SU-DHL-6 (cell line): Measurements from ENCODE around the gene HIVEP2.

ENCODE experiments used
- H2AFZ ChIP-seq: fragments of 200-600 bp; sonication (generic); 2 replicates; pipeline ENCODE4 v1.6.1; 2014; ENCODE audit warnings: low read depth, mild to moderate bottlenecking, moderate library complexity, mixed read lengths, antibody characterized with exemption, low read length; ENCODE audit not compliant: severe bottlenecking
- H3F3A ChIP-seq: fragments of 200-600 bp; shearing (Covaris generic); 2 replicates; pipeline ENCODE4 v1.6.0; 2016; ENCODE audit warnings: antibody characterized with exemption, mild to moderate bottlenecking; ENCODE audit not compliant: insufficient read depth
- H3K27ac ChIP-seq: fragments of 200-600 bp; sonication (generic); 2 replicates; pipeline ENCODE4 v1.5.1; 2016; ENCODE audit warnings: low read depth, mild to moderate bottlenecking, low read length, moderate library complexity, mixed read lengths
- H3K27me3 ChIP-seq: fragments of 200-600 bp; sonication (generic), shearing (Covaris generic); 2 replicates; pipeline ENCODE4 v1.6.0; 2014; ENCODE audit warnings: mild to moderate bottlenecking, low read length
- H3K36me3 ChIP-seq: fragments of 200-600 bp; sonication (generic); 2 replicates; pipeline ENCODE4 v1.6.1; 2014; ENCODE audit warnings: mild to moderate bottlenecking, low read length, mixed read lengths
- H3K4me2 ChIP-seq: fragments of 300-600, 200-600 bp; shearing (Covaris generic), sonication (generic); 2 replicates; pipeline ENCODE4 v1.6.0; 2014; ENCODE audit warnings: low read length, low read depth, mild to moderate bottlenecking; ENCODE audit not compliant: poor library complexity, severe bottlenecking
- H3K4me3 ChIP-seq: fragments of 200-600 bp; sonication (generic); 2 replicates; pipeline ENCODE4 v1.5.1; 2014; ENCODE audit warnings: antibody characterized with exemption, low read length, mild to moderate bottlenecking, mixed read lengths; ENCODE audit not compliant: insufficient read depth, poor library complexity, severe bottlenecking
- H3K79me2 ChIP-seq: fragments of 200-600 bp; sonication (generic); 2 replicates; pipeline ENCODE4 v1.6.1; 2014; ENCODE audit warnings: mild to moderate bottlenecking, low read length, moderate library complexity; ENCODE audit not compliant: insufficient read depth
- H3K9ac ChIP-seq: fragments of 200-600 bp; sonication (generic); 2 replicates; pipeline ENCODE4 v1.7.0; 2014; ENCODE audit warnings: mild to moderate bottlenecking, low read length
- H3K9me2 ChIP-seq: fragments of 200-600 bp; sonication (generic); replicated peaks from 2 replicates; pipeline ENCODE4 v1.6.1; 2014; ENCODE audit warnings: low read length; ENCODE audit not compliant: insufficient read depth
- H3K9me3 ChIP-seq: fragments of 200-600 bp; sonication (generic); 2 replicates; pipeline ENCODE4 v1.6.1; 2014; ENCODE audit warnings: low read length, mixed read lengths; ENCODE audit not compliant: insufficient read depth
- H4K20me1 ChIP-seq: fragments of 200-600 bp; sonication (generic); 2 replicates; pipeline ENCODE4 v1.6.1; 2014; ENCODE audit warnings: low read depth, mild to moderate bottlenecking, antibody characterized with exemption, low read length, moderate library complexity, mixed read lengths
- EZH2phosphoT487 ChIP-seq: fragments of 200-600 bp; sonication (generic), shearing (Covaris generic); conservative IDR thresholded peaks from 2 replicates; pipeline ENCODE4 v1.6.1; 2018; ENCODE audit warnings: mild to moderate bottlenecking, antibody characterized with exemption, low read length, moderate library complexity, mixed read lengths
- TF ChIP-seq, protein P1 (sequence below): fragments of 200-600 bp; sonication (generic); IDR thresholded peaks from one replicate; pipeline ENCODE4 v1.5.1; 2017; ENCODE audit warnings: antibody characterized with exemption, mild to moderate bottlenecking, low read length, moderate library complexity; ENCODE audit not compliant: insufficient read depth, poor library complexity, severe bottlenecking

Gene HIVEP2

GRCh38 chr6:142740449-142740848, 204.5 kb downstream of the HIVEP2 start:
- no peak overlapping the region for H3K27ac ChIP-seq
- no peaks in the 10 kb centered on the region for H3K27me3 ChIP-seq
- H3K9ac ChIP-seq = no peak overlapping the region
- H3K79me2 ChIP-seq = no peaks in the 10 kb centered on the region
- TF ChIP-seq EZH2phosphoT487 = no peak
- TF ChIP-seq, protein P1, sequence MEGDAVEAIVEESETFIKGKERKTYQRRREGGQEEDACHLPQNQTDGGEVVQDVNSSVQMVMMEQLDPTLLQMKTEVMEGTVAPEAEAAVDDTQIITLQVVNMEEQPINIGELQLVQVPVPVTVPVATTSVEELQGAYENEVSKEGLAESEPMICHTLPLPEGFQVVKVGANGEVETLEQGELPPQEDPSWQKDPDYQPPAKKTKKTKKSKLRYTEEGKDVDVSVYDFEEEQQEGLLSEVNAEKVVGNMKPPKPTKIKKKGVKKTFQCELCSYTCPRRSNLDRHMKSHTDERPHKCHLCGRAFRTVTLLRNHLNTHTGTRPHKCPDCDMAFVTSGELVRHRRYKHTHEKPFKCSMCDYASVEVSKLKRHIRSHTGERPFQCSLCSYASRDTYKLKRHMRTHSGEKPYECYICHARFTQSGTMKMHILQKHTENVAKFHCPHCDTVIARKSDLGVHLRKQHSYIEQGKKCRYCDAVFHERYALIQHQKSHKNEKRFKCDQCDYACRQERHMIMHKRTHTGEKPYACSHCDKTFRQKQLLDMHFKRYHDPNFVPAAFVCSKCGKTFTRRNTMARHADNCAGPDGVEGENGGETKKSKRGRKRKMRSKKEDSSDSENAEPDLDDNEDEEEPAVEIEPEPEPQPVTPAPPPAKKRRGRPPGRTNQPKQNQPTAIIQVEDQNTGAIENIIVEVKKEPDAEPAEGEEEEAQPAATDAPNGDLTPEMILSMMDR = no peak
- H3K4me2 ChIP-seq = no peak overlapping the region
- H3K4me3 ChIP-seq = no peak overlapping the region
- H3K36me3 ChIP-seq = no peaks in the 10 kb centered on the region
- no peak overlapping the region for H2AFZ ChIP-seq
- H3K9me3 ChIP-seq = no peaks in the 10 kb centered on the region
- H3F3A ChIP-seq = no peaks in the 10 kb centered on the region
- no peaks in the 10 kb centered on the region for H4K20me1 ChIP-seq
- H3K9me2 ChIP-seq = no peaks in the 10 kb centered on the region

DNA sequence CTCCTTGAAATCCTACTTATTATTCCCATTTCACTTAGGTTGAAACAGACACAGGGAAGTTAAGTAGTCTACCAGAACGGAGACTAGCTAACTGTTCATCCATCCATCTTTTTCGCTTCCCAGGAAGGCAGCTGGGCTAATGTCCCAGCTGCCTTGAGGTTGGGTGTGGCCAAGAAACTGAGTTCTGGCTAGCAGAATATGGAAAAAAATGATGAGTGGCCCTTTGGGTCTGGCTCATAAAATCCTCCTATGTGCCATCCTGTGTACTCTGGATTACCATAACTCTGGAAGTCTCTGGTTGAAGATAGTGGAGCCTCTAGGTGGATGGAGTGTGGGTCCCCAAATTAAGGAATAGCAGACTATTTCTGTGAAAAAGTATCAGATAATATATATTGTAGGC, 206.2 kb downstream of the HIVEP2 start:
- H2AFZ ChIP-seq = no peak overlapping the region
- no peak for TF ChIP-seq EZH2phosphoT487
- TF ChIP-seq, protein P1 = no peak
- no peaks in the 10 kb centered on the region for H3K27me3 ChIP-seq
- no peaks in the 10 kb centered on the region for H3K79me2 ChIP-seq
- H3K9ac ChIP-seq = no peak overlapping the region
- H3K36me3 ChIP-seq = no peaks in the 10 kb centered on the region
- H3F3A ChIP-seq = no peaks in the 10 kb centered on the region
- no peaks in the 10 kb centered on the region for H4K20me1 ChIP-seq
- H3K9me3 ChIP-seq = no peaks in the 10 kb centered on the region
- H3K27ac ChIP-seq = no peak overlapping the region
- no peaks in the 10 kb centered on the region for H3K9me2 ChIP-seq
- no peak overlapping the region for H3K4me3 ChIP-seq
- no peak overlapping the region for H3K4me2 ChIP-seq

- Histone ChIP-seq H2AFZ (no peak overlapping the region), H3K27me3 (no peaks in the 10 kb centered on the region), H3K4me3 (no peak overlapping the region), H3K9me3 (no peaks in the 10 kb centered on the region), H3K9me2 (no peaks in the 10 kb centered on the region), H4K20me1 (no peaks in the 10 kb centered on the region), H3F3A (no peaks in the 10 kb centered on the region), H3K27ac (no peak overlapping the region), H3K4me2 (no peak overlapping the region), H3K9ac (no peak overlapping the region), H3K79me2 (no peaks in the 10 kb centered on the region), H3K36me3 (no peaks in the 10 kb centered on the region)
- no peak for TF ChIP-seq EZH2phosphoT487
Observed at GRCh38 chr6:142738035-142738396, 207.0 kb downstream of the HIVEP2 start.

DNA sequence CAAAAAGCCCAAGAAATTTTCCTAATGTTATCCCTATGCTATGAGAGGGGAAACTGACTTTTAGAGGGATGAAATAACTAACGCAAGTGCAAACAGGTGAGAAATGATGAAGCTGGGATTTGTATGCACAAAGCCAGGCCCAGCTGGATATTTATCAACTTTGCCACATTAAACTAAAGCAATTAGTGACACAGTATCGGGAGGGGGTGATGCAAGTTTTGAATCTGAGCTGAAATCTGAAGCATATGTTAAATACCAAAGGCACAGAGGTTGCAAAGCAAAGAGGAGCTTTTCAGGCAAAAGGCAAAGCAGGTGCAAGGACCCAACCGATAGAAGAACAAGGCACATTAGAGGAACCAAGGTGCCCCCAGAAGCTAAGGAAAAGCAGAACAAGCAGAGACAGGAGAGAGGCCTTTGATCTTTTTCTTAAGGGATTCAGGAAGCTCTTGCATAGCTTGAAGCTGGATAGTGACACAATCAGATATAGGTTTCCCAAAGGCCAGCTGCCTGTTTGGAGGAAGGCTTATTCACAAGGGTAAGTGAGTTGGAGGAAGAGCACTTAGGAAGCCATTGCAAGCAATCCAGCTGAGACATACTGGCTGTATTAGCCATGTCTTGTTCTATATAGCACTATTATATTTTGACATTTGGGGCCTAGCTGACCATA, 207.5 kb downstream of the HIVEP2 start:
- H3K9me2 ChIP-seq = no peaks in the 10 kb centered on the region
- no peaks in the 10 kb centered on the region for H3K79me2 ChIP-seq
- no peaks in the 10 kb centered on the region for H3K36me3 ChIP-seq
- no peaks in the 10 kb centered on the region for H4K20me1 ChIP-seq
- no peak overlapping the region for H2AFZ ChIP-seq
- no peak overlapping the region for H3K4me2 ChIP-seq
- H3K4me3 ChIP-seq = no peak overlapping the region
- no peak overlapping the region for H3K9ac ChIP-seq
- no peak overlapping the region for H3K27ac ChIP-seq
- H3F3A ChIP-seq = no peaks in the 10 kb centered on the region
- H3K27me3 ChIP-seq = no peaks in the 10 kb centered on the region
- H3K9me3 ChIP-seq = no peaks in the 10 kb centered on the region
- TF ChIP-seq EZH2phosphoT487 = no peak
- TF ChIP-seq, protein P1 = no peak
